A673 (cell line): Measurements from ENCODE around the gene CRIP3.

ENCODE experiments used
- CTCF ChIP-seq: fragments of 300-800, 200-600 bp; sonication (generic); conservative IDR thresholded peaks from 2 replicates; pipeline ENCODE4 v1.5.1; 2017; ENCODE audit warnings: low read depth, mild to moderate bottlenecking, antibody characterized with exemption, low read length, moderate library complexity, mixed read lengths
- EZH2 ChIP-seq: fragments of 200-600 bp; sonication (generic); IDR thresholded peaks from 2 replicates; pipeline ENCODE4 v1.6.1; 2017; ENCODE audit warnings: borderline replicate concordance, low read depth, mild to moderate bottlenecking, mixed read lengths, antibody characterized with exemption, low read length; ENCODE audit not compliant: poor library complexity, severe bottlenecking

GRCh38 chr6:43310624-43311023 lies 2.0 kb upstream of the CRIP3 start:
- TF ChIP-seq CTCF (no peak), EZH2 (no peak)
